Measurements from ENCODE around the gene PER2.

DNA sequence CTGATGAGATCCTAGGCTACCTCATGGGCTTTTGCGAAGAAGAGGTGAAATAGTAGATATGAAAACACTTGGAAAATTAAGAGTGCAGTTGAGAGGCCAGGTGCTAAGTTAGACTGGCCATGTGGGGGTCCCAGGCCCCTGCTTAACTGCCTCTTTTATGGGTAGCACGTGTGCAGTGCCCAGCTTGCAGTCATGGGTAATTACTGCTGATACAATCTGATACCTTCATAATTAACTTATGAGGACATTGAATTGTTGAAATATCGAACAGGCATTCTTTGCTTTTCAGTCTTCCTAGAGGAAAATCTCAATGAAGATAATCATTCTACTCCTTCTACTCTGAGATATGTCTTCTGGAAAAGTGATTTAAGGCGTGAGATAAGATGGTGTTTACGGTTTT, 43.5 kb upstream of the PER2 start:
- TF ChIP-seq, protein P1, sequence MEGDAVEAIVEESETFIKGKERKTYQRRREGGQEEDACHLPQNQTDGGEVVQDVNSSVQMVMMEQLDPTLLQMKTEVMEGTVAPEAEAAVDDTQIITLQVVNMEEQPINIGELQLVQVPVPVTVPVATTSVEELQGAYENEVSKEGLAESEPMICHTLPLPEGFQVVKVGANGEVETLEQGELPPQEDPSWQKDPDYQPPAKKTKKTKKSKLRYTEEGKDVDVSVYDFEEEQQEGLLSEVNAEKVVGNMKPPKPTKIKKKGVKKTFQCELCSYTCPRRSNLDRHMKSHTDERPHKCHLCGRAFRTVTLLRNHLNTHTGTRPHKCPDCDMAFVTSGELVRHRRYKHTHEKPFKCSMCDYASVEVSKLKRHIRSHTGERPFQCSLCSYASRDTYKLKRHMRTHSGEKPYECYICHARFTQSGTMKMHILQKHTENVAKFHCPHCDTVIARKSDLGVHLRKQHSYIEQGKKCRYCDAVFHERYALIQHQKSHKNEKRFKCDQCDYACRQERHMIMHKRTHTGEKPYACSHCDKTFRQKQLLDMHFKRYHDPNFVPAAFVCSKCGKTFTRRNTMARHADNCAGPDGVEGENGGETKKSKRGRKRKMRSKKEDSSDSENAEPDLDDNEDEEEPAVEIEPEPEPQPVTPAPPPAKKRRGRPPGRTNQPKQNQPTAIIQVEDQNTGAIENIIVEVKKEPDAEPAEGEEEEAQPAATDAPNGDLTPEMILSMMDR (conservative IDR thresholded peaks at IDR 0.05; ENCODE audit: low read length), result no peak
- no peak for TF ChIP-seq EZH2phosphoT487 (IDR thresholded peaks at IDR 0.05; ENCODE audit: borderline replicate concordance, low read depth, low read length)
